K562 (cell line): ENCODE results near the gene HOXC11. TPM values are rescaled to one million over a fixed set of nuclear protein-coding genes. Genes with fewer than 3 reads are reported as not detected.

Experiments used
- ESRRA ChIP-seq: fragments of 450-650 bp; IDR thresholded peaks from 2 replicates; pipeline ENCODE4 v1.6.1; 2014; ENCODE audit warnings: low read depth, mild to moderate bottlenecking, moderate library complexity, borderline replicate concordance
- LCOR ChIP-seq: sonication (generic); formaldehyde crosslinking; IDR thresholded peaks from 2 replicates; pipeline ENCODE4 v1.8.0; 2022; ENCODE audit warnings: mild to moderate bottlenecking, missing genetic modification reagents
- MECOM ChIP-seq: fragments of 250-450 bp; sonication (Bioruptor Pico); IDR thresholded peaks from 2 replicates; pipeline ENCODE4 v1.8.0; 2022; ENCODE audit warnings: inconsistent platforms
- NR2C2 ChIP-seq, 2 experiments: fragments of 200-800 bp in 1 of 2; sonication (Bioruptor generic) in 1 of 2; sonication (generic) in 1 of 2; formaldehyde crosslinking in 1 of 2; IDR thresholded peaks; 2 replicates each; pipeline versions ENCODE4 v1.6.1 to v1.8.0; 2016 to 2022; ENCODE audit warnings: mild to moderate bottlenecking in 1 of 2, missing compliant biosample characterization in 1 of 2, missing genetic modification characterization in 1 of 2, missing genetic modification reagents in 1 of 2
- POLR2B ChIP-seq: fragments of 450-650 bp; IDR thresholded peaks from 2 replicates; pipeline ENCODE4 v1.6.1; 2018; ENCODE audit warnings: low read depth; ENCODE audit not compliant: partially characterized antibody
- POLR2G ChIP-seq: fragments of 200-400 bp; formaldehyde crosslinking; IDR thresholded peaks from 2 replicates; pipeline ENCODE4 v1.6.1; 2017; ENCODE audit warnings: low read depth, mild to moderate bottlenecking, antibody characterized with exemption, low read length, moderate library complexity
- PTTG1 ChIP-seq: fragments of 450-650 bp; IDR thresholded peaks from 2 replicates; pipeline ENCODE4 v1.6.1; 2016; ENCODE audit warnings: low read depth, mild to moderate bottlenecking, missing genetic modification characterization, missing compliant biosample characterization
- RAD21 ChIP-seq, 2 experiments: fragments of 250-450 bp in 1 of 2; fragments of 450-650 bp in 1 of 2; sonication (Bioruptor Pico) in 1 of 2; formaldehyde crosslinking in 1 of 2; IDR thresholded peaks in 1 of 2; conservative IDR thresholded peaks in 1 of 2; 2 replicates each; pipeline versions ENCODE4 v1.4.0 to v1.8.0; 2020 to 2022; ENCODE audit warnings: mild to moderate bottlenecking in 2 of 2, moderate library complexity in 1 of 2
- TEAD4 ChIP-seq, 2 experiments: sonication (generic) in 1 of 2; formaldehyde crosslinking in 1 of 2; IDR thresholded peaks; 2 replicates each; pipeline versions ENCODE4 v1.6.1 to v1.8.0; 2012 to 2022; ENCODE audit warnings: borderline replicate concordance in 1 of 2, inconsistent platforms in 1 of 2, low read length in 1 of 2, mild to moderate bottlenecking in 1 of 2, missing genetic modification reagents in 1 of 2
- TOE1 ChIP-seq, 2 experiments: fragments of 450-650 bp in 1 of 2; sonication (generic) in 1 of 2; formaldehyde crosslinking in 1 of 2; IDR thresholded peaks; 2 replicates each; pipeline versions ENCODE4 v1.7.1 to v1.8.0; 2016 to 2022; ENCODE audit warnings: borderline replicate concordance in 2 of 2, mild to moderate bottlenecking in 2 of 2, antibody characterized with exemption in 1 of 2, inconsistent platforms in 1 of 2, low read depth in 1 of 2, missing genetic modification reagents in 1 of 2, moderate library complexity in 1 of 2
- ZKSCAN1 ChIP-seq: fragments of 150-350 bp; IDR thresholded peaks from 2 replicates; pipeline ENCODE4 v1.6.1; 2016; ENCODE audit warnings: low read depth, low read length
- ZNF408 ChIP-seq: fragments of 250-450 bp; sonication (Bioruptor Pico); IDR thresholded peaks from 2 replicates; pipeline ENCODE4 v1.4.0; 2020; ENCODE audit warnings: low read depth, mild to moderate bottlenecking, moderate library complexity
- ZNF589 ChIP-seq: fragments of 200-800 bp; sonication (Bioruptor generic); IDR thresholded peaks from 2 replicates; pipeline ENCODE4 v1.6.1; 2016; ENCODE audit warnings: low read depth, missing genetic modification characterization, missing compliant biosample characterization
- ZZZ3 ChIP-seq: fragments of 450-650 bp; IDR thresholded peaks from 2 replicates; pipeline ENCODE4 v1.6.1; 2016; ENCODE audit warnings: antibody characterized with exemption, mild to moderate bottlenecking, moderate library complexity
- polyA plus RNA-seq, 8 experiments: library from polyadenylated mRNA; depleted of rRNA in 4 of 8; stranded (reverse) in 5 of 8; unstranded in 3 of 8; fragments of >200 nt; fragmentation: Nextera tagmentation in 2 of 8; fragmentation: Illumina TruSeq in 1 of 8; extraction: Ambion mirVana in 2 of 8; extraction: Trizol in 1 of 8; gene quantifications; 2 replicates each; pipeline versions ENCODE4 v1.2.1 to v1.2.3, GENCODE V29; 2011 to 2014; ENCODE audit warnings: inconsistent platforms in 1 of 8, missing spikeins in 1 of 8
- total RNA-seq, 7 experiments: library from RNA; depleted of rRNA in 6 of 7; stranded (reverse); fragments of >200 nt in 6 of 7; fragmentation: Illumina TruSeq in 2 of 7; extraction: Trizol in 2 of 7; gene quantifications; 2 replicates each; pipeline versions ENCODE4 v1.2.1 to v1.2.3, GENCODE V29; 2011 to 2021; ENCODE audit warnings: low replicate concordance in 1 of 7
- TF ChIP-seq, protein P1 (sequence below), 2 experiments: fragments of 450-650 bp in 1 of 2; sonication (generic) in 1 of 2; formaldehyde crosslinking in 1 of 2; IDR thresholded peaks in 1 of 2; conservative IDR thresholded peaks in 1 of 2; 2 replicates each; pipeline versions ENCODE4 v1.6.1 to v1.8.1; 2016 to 2023; ENCODE audit warnings: mild to moderate bottlenecking in 2 of 2, moderate library complexity in 2 of 2, inconsistent platforms in 1 of 2, missing genetic modification reagents in 1 of 2
- TF ChIP-seq, protein P2 (sequence below), 2 experiments: fragments of 200-800 bp in 1 of 2; sonication (Bioruptor generic) in 1 of 2; sonication (generic) in 1 of 2; formaldehyde crosslinking in 1 of 2; IDR thresholded peaks in 1 of 2; conservative IDR thresholded peaks in 1 of 2; 2 replicates each; pipeline versions ENCODE4 v1.5.0 to v1.6.1; 2016 to 2020; ENCODE audit warnings: missing compliant biosample characterization in 1 of 2, missing genetic modification characterization in 1 of 2, missing genetic modification reagents in 1 of 2

The HOXC11 gene
- total and polyA plus RNA-seq, 9 of the 15 experiments (the other 6 are each of a cell fraction or from before 2014, with no cell fraction given): not detected

GRCh38 chr12:53984901-53985691, 12.2 kb downstream of the HOXC11 start, which contains the start of gene HOXC10 (continued):
- TF ChIP-seq RAD21 (CRISPR knock-in tag; conservative IDR thresholded peaks at IDR 0.05 in 1 of 2, IDR thresholded peaks at IDR 0.05 in 1 of 2) (peak; percentile 88 to 91), ESRRA (peak; percentile 14; the same call in 1 of the 2 replicates), TEAD4 (IDR thresholded peaks at IDR 0.05; ENCODE audit: low read length) (no peak), TEAD4 (CRISPR knock-in tag; IDR thresholded peaks at IDR 0.05; ENCODE audit: borderline replicate concordance) (no peak), ZKSCAN1 (0 out of 2 replicates have a peak, but pooled peaks have one; percentile 38), ZNF408 (CRISPR knock-in tag) (no peak), TOE1 (IDR thresholded peaks at IDR 0.05; ENCODE audit: borderline replicate concordance) (no peak), TOE1 (CRISPR knock-in tag; IDR thresholded peaks at IDR 0.05; ENCODE audit: borderline replicate concordance, low read depth) (no peak), ZZZ3 (no peak), PTTG1 (no peak), MECOM (no peak), POLR2B (no peak), POLR2G (no peak), ZNF589 (CRISPR knock-in tag) (peak; percentile 39; the same call in 1 of the 2 replicates), LCOR (peak; percentile 64; the same call in 1 of the 2 replicates), NR2C2 (CRISPR knock-in tag; IDR thresholded peaks at IDR 0.05) (peak; percentile 92), NR2C2 (tag; IDR thresholded peaks at IDR 0.05) (peak; percentile 94)
- TF ChIP-seq, protein P1, sequence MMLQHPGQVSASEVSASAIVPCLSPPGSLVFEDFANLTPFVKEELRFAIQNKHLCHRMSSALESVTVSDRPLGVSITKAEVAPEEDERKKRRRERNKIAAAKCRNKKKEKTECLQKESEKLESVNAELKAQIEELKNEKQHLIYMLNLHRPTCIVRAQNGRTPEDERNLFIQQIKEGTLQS (IDR thresholded peaks at IDR 0.05): peak; percentile 93
- TF ChIP-seq, protein P1 (CRISPR knock-in tag; conservative IDR thresholded peaks at IDR 0.05): 0 out of 2 replicates have a peak, but pooled peaks have one; percentile 46
- TF ChIP-seq, protein P2, sequence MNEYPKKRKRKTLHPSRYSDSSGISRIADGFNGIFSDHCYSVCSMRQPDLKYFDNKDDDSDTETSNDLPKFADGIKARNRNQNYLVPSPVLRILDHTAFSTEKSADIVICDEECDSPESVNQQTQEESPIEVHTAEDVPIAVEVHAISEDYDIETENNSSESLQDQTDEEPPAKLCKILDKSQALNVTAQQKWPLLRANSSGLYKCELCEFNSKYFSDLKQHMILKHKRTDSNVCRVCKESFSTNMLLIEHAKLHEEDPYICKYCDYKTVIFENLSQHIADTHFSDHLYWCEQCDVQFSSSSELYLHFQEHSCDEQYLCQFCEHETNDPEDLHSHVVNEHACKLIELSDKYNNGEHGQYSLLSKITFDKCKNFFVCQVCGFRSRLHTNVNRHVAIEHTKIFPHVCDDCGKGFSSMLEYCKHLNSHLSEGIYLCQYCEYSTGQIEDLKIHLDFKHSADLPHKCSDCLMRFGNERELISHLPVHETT (CRISPR knock-in tag; conservative IDR thresholded peaks at IDR 0.05 in 1 of 2, IDR thresholded peaks at IDR 0.05 in 1 of 2): 0 out of 4 replicates have a peak, but pooled peaks of 1 of the 2 experiments have one; percentile 29
